Ascending aorta (tissue), 2 donors: ENCODE results near the gene SERPINB1. TPM values are rescaled to one million over a fixed set of nuclear protein-coding genes. Genes with fewer than 3 reads are reported as not detected.
"Not testable (repeated sequence)": the region's sequence is repeated elsewhere in the genome, so short reads cannot be mapped to it uniquely, and the experiment has no call there.

Source experiments
- DNase-seq, 2 donors: peaks; one replicate each; pipeline ENCODE4 v3.0.0-alpha.2; 2019; ENCODE audit warnings: low spot score in 2 of 2
- H3K27ac ChIP-seq, 2 donors: fragments of 200-600 bp; sonication (generic); one replicate each; pipeline ENCODE4 v1.5.1; 2016 to 2017; ENCODE audit warnings: mild to moderate bottlenecking in 1 of 2
- H3K27me3 ChIP-seq: fragments of 200-600 bp; sonication (generic); one replicate; pipeline ENCODE4 v1.5.1; 2017
- H3K36me3 ChIP-seq, 2 donors: fragments of 200-600 bp; sonication (generic); one replicate each; pipeline ENCODE4 v1.5.1; 2016
- H3K4me1 ChIP-seq, 2 donors: fragments of 200-600 bp; sonication (generic); one replicate each; pipeline ENCODE4 v1.5.1; 2016 to 2017; ENCODE audit warnings: mild to moderate bottlenecking in 1 of 2
- H3K4me3 ChIP-seq, 2 donors: fragments of 200-600 bp; sonication (generic); one replicate each; pipeline ENCODE4 v1.5.1; 2016 to 2017; ENCODE audit warnings: mild to moderate bottlenecking in 1 of 2
- H3K9me3 ChIP-seq, 2 donors: fragments of 200-600 bp; sonication (generic); one replicate each; pipeline ENCODE4 v1.5.1; 2016
- intact Hi-C: fragments of 100-400 bp; cut with DNase I; formaldehyde crosslinking; loops from one replicate; pipeline ENCODE4 v1.15.1; 2023
- total RNA-seq: library from RNA; depleted of rRNA; stranded (reverse); fragments of >200 nt; gene quantifications from one replicate; pipeline ENCODE4 v1.1.0, GENCODE V29; 2016
- TF ChIP-seq, protein P1 (sequence below), 3 experiments: fragments of 200-600 bp in 2 of 3; fragments of 450-650 bp in 1 of 3; sonication (generic) in 2 of 3; IDR thresholded peaks; one replicate each; pipeline ENCODE4 v1.5.1; 2016 to 2019; ENCODE audit warnings: antibody characterized with exemption in 3 of 3, mild to moderate bottlenecking in 1 of 3, moderate library complexity in 1 of 3

Gene SERPINB1
- total RNA-seq, 1 donor from 2014 or later: 14.0 TPM

GRCh38 chr6:2804516-2804915 is 37.1 kb downstream of the SERPINB1 start:
- Histone ChIP-seq H3K4me3 (no peak overlapping the region), H3K27me3 (no peaks in the 10 kb centered on the region), H3K9me3 (no peaks in the 10 kb centered on the region), H3K36me3 (no peaks in the 10 kb centered on the region), H3K4me1 (peaks cover 4 to 10% of the 10 kb centered on the region in 2 donors), H3K27ac (peak overlapping the region in 1 of 2 donors; percentile 5)
- DNase-seq: no peak
- intact Hi-C loops: no loop called here
- TF ChIP-seq, protein P1, sequence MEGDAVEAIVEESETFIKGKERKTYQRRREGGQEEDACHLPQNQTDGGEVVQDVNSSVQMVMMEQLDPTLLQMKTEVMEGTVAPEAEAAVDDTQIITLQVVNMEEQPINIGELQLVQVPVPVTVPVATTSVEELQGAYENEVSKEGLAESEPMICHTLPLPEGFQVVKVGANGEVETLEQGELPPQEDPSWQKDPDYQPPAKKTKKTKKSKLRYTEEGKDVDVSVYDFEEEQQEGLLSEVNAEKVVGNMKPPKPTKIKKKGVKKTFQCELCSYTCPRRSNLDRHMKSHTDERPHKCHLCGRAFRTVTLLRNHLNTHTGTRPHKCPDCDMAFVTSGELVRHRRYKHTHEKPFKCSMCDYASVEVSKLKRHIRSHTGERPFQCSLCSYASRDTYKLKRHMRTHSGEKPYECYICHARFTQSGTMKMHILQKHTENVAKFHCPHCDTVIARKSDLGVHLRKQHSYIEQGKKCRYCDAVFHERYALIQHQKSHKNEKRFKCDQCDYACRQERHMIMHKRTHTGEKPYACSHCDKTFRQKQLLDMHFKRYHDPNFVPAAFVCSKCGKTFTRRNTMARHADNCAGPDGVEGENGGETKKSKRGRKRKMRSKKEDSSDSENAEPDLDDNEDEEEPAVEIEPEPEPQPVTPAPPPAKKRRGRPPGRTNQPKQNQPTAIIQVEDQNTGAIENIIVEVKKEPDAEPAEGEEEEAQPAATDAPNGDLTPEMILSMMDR (IDR thresholded peaks at IDR 0.05): no peak

DNA sequence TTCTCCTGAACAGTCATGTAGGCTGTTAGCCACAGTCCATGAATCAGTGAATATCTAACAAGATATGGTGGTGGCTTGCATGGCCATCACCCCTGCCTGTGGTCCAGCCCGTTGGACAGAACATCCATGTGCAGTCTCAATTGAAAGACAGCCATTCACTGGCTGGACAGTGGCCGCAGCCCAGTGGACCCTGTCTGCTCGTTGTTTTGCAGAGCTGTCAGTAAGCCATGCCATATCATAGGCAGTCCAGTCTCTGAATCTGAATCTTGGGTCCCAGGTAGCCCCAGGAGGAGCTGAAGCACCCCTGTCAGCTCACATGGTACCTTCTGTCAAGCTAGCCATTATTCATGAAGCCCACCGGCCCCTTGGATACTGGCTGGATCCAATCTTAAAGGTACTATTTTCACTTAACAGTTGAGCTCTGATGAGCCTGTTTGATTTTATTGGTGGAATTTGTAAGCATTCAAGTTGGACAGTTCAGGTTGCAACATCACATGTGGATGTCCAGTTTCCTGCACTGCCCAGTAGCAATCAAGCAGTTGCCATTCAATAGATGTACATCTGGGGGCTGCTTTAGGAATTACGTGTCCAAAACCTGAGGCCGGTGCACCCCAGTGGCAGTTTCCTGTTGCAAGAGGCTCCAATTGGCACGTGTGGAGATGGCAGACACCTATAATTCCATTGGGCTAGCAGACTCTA is 37.8 kb downstream of the SERPINB1 start:
- H3K4me1 ChIP-seq: peaks cover 4 to 10% of the 10 kb centered on the region in 2 donors
- H3K9me3 ChIP-seq: no peaks in the 10 kb centered on the region
- TF ChIP-seq, protein P1 (IDR thresholded peaks at IDR 0.05): no peak
- no peak for DNase-seq
- H3K36me3 ChIP-seq: no peaks in the 10 kb centered on the region
- H3K27me3 ChIP-seq: no peaks in the 10 kb centered on the region
- H3K4me3 ChIP-seq: no peak overlapping the region
- no peak overlapping the region for H3K27ac ChIP-seq
- intact Hi-C loops: no loop called here

GRCh38 chr6:2802521-2803060 is 39.1 kb downstream of the SERPINB1 start:
- Histone ChIP-seq H3K4me1 (peaks cover 0 to 10% of the 10 kb centered on the region in 2 donors), H3K9me3 (no peaks in the 10 kb centered on the region), H3K4me3 (no peak overlapping the region), H3K27me3 (no peaks in the 10 kb centered on the region), H3K27ac (no peak overlapping the region), H3K36me3 (no peaks in the 10 kb centered on the region)
- intact Hi-C loops: no loop called here
- TF ChIP-seq, protein P1 (IDR thresholded peaks at IDR 0.05): no peak
- no peak for DNase-seq

- not testable (repeated sequence) for H3K27me3 ChIP-seq
Observed at GRCh38 chr6:2801687-2802086, 40.0 kb downstream of the SERPINB1 start.

DNA sequence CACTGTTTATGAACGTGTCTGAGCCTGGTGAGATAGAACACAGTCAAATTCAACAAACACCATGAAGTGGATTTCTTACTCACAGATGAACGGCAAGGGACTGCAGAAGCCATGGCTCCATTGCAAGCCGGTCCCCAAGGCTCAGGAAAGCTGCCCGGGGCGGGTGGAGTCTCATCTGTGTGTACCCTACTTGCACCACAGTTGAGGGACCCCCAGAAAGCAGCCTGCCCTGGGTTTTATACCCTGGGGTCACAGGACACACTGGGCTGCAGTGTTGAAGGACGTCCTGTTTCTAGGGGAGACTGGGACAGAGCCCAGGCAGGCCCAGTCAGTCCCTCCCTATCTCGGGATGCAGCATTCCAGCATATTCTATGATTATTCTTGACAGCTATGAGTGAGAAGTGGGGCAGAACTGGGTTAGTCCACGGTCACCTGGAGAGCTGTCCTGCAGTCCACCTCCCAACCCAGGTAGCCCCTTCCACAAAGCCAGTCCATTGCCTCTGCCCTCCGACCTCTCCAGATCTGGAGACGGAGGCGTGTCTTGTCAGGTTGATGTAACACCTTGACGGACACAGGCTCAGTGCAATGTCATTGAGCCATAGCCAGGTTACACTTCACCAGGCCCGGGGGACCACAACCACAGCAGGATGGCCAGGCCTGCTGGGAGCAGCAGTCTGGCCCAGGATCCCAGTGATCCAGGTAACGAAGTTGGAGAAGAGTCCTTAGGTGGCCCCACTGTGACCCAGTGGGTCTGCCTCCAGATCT is 40.9 kb downstream of the SERPINB1 start:
- TF ChIP-seq, protein P1 (IDR thresholded peaks at IDR 0.05): no peak
- intact Hi-C loops: no loop called here
- H3K27ac ChIP-seq: no peak overlapping the region
- peaks cover 0 to 10% of the 10 kb centered on the region in 2 donors for H3K4me1 ChIP-seq
- no peaks in the 10 kb centered on the region for H3K27me3 ChIP-seq
- no peak for DNase-seq
- no peak overlapping the region for H3K4me3 ChIP-seq
- no peaks in the 10 kb centered on the region for H3K36me3 ChIP-seq
- H3K9me3 ChIP-seq: no peaks in the 10 kb centered on the region

More at GRCh38 chr6:2801687-2802086, 40.0 kb downstream of the SERPINB1 start:
- peaks cover 0 to 13% of the 10 kb centered on the region in 2 donors for H3K4me1 ChIP-seq
- DNase-seq, H3K36me3 ChIP-seq, H3K4me3 ChIP-seq, H3K27ac ChIP-seq, H3K9me3 ChIP-seq, intact Hi-C loops: not testable (repeated sequence)
